Breast epithelium (tissue), 4 donors: ENCODE measurements around the gene UNC79. TPM values are rescaled to one million over a fixed set of nuclear protein-coding genes. Genes with fewer than 3 reads are reported as not detected.

ENCODE experiments used
- DNase-seq, 2 donors: peaks; one replicate each; pipeline ENCODE4 v3.0.0-alpha.2; 2019; ENCODE audit warnings: low spot score in 2 of 2
- H3K27ac ChIP-seq, 2 donors: fragments of 200-600 bp; sonication (generic) in 1 of 2; one replicate each; pipeline ENCODE4 v1.5.1; 2016 to 2019; ENCODE audit warnings: mild to moderate bottlenecking in 1 of 2
- H3K27me3 ChIP-seq, 2 donors: fragments of 200-600 bp; sonication (generic) in 1 of 2; one replicate each; pipeline versions ENCODE4 v1.5.1 to v1.6.0; 2017 to 2019; ENCODE audit warnings: control low read depth in 1 of 2, mild to moderate bottlenecking in 1 of 2
- H3K36me3 ChIP-seq: fragments of 200-600 bp; one replicate; pipeline ENCODE4 v1.5.1; 2019
- H3K4me1 ChIP-seq, 2 donors: fragments of 200-600 bp; sonication (generic); one replicate each; pipeline ENCODE4 v1.5.1; 2016 to 2019; ENCODE audit warnings: control low read depth in 1 of 2
- H3K4me3 ChIP-seq, 3 donors: fragments of 200-600 bp; sonication (generic); 1 replicate in 2 of 3; 2 replicates in 1 of 3; pipeline ENCODE4 v1.5.1; 2016 to 2019; ENCODE audit warnings: mild to moderate bottlenecking in 3 of 3, moderate library complexity in 2 of 3
- H3K9me3 ChIP-seq, 2 donors: fragments of 200-600 bp; sonication (generic) in 1 of 2; one replicate each; pipeline ENCODE4 v1.5.1; 2016 to 2019; ENCODE audit warnings: control low read depth in 1 of 2
- POLR2A ChIP-seq: fragments of 450-650 bp; IDR thresholded peaks from one replicate; pipeline ENCODE4 v1.6.1; 2016; ENCODE audit warnings: antibody characterized with exemption, mild to moderate bottlenecking, moderate library complexity
- POLR2AphosphoS5 ChIP-seq, 3 donors: sonication (generic); formaldehyde crosslinking; IDR thresholded peaks; one replicate each; pipeline ENCODE4 v1.6.1; 2017; ENCODE audit warnings: antibody characterized with exemption in 3 of 3
- intact Hi-C: fragments of 100-400 bp; cut with DNase I; formaldehyde crosslinking; loops from one replicate; pipeline ENCODE4 v1.15.1; 2023; ENCODE audit warnings: low total_unique reads
- total RNA-seq, 3 donors: library from RNA; depleted of rRNA; stranded (reverse); fragments of >200 nt; gene quantifications; one replicate each; pipeline ENCODE4 v1.1.0, GENCODE V29; 2016
- TF ChIP-seq, protein P1 (sequence below), 3 donors: fragments of 450-650 bp; IDR thresholded peaks; one replicate each; pipeline ENCODE4 v1.5.1; 2016 to 2017; ENCODE audit warnings: antibody characterized with exemption in 3 of 3, mild to moderate bottlenecking in 3 of 3, moderate library complexity in 3 of 3

UNC79 gene
- total RNA-seq, 3 donors from 2014 or later = 0.29 to 0.32 TPM; not detected in 1

DNA sequence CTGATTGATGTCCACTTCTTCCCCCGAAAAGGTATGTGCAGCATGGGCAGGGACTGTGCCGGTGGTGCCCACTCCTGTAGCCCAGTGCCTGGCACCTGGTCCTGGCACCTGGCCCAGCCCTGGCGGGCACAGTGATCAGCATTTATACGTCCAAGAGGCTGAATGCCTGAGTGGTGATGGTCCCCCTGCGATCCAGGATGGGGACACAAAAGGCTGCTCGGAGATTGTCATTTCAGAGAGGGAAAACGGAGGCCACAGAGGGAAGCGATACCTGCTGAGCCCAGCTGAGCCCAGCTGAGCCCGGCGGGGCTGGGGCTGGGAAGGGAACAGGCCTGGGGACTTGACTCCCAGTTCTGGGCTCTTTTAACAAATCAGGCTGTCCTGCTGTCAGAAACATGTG lies 301.8 kb downstream of the UNC79 start:
- TF ChIP-seq POLR2A (no peak), POLR2AphosphoS5 (IDR thresholded peaks at IDR 0.05) (no peak)
- TF ChIP-seq, protein P1, sequence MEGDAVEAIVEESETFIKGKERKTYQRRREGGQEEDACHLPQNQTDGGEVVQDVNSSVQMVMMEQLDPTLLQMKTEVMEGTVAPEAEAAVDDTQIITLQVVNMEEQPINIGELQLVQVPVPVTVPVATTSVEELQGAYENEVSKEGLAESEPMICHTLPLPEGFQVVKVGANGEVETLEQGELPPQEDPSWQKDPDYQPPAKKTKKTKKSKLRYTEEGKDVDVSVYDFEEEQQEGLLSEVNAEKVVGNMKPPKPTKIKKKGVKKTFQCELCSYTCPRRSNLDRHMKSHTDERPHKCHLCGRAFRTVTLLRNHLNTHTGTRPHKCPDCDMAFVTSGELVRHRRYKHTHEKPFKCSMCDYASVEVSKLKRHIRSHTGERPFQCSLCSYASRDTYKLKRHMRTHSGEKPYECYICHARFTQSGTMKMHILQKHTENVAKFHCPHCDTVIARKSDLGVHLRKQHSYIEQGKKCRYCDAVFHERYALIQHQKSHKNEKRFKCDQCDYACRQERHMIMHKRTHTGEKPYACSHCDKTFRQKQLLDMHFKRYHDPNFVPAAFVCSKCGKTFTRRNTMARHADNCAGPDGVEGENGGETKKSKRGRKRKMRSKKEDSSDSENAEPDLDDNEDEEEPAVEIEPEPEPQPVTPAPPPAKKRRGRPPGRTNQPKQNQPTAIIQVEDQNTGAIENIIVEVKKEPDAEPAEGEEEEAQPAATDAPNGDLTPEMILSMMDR (IDR thresholded peaks at IDR 0.05) = no peak
- Histone ChIP-seq H3K27me3 (no peaks in the 10 kb centered on the region), H3K27ac (no peak overlapping the region), H3K36me3 (no peaks in the 10 kb centered on the region), H3K4me3 (no peak overlapping the region), H3K9me3 (no peaks in the 10 kb centered on the region), H3K4me1 (no peaks in the 10 kb centered on the region)
- DNase-seq = no peak
- intact Hi-C loops = no loop called here

DNA sequence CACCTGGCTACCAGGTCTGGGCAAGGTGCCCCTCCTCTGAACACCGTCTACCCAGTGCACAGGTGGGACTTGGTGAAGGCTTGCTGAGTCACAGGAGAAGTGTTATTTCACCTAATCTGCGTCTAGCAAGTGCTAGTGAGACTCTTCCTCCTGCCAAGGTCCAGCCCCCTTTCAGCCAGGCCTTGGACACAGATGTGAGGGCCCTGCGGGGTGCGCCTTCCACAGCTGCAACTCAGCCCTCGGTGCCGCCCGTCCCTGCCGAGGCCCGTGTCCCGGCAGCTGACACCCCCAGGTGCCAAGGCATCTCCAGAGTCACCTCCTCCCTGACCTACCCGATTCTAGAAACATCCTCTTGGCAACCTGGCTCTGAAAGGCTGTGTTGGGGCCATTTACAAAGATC lies 302.5 kb downstream of the UNC79 start:
- TF ChIP-seq POLR2AphosphoS5 (IDR thresholded peaks at IDR 0.05) (no peak), POLR2A (no peak)
- TF ChIP-seq, protein P1 (IDR thresholded peaks at IDR 0.05) = no peak
- intact Hi-C loops = no loop called here
- DNase-seq = no peak
- H3K4me1 ChIP-seq = no peaks in the 10 kb centered on the region
- no peaks in the 10 kb centered on the region for H3K27me3 ChIP-seq
- H3K4me3 ChIP-seq = no peak overlapping the region
- H3K27ac ChIP-seq = no peak overlapping the region
- no peaks in the 10 kb centered on the region for H3K36me3 ChIP-seq
- H3K9me3 ChIP-seq = no peaks in the 10 kb centered on the region

DNA sequence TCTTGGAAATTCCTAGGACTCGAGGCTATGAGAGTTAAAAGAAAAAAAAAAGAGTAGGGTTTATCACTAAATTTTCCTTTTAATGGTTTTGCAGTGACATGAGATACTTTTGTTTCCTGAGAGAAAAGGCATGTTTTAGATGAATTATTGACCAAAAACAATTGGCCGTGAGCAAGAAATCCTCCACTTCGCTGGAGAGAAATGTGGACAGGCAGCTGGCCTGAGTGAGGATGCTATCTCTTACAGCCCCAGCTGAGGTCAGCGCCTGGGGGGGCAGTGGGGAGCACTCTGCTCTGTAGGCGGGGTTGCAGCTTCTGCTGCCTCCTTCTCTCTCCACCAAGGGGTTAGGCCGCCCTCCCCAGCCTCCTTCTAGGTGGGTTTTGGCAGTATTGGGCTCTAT lies 302.9 kb downstream of the UNC79 start:
- no peak overlapping the region for H3K4me3 ChIP-seq
- H3K36me3 ChIP-seq = no peaks in the 10 kb centered on the region
- no peaks in the 10 kb centered on the region for H3K9me3 ChIP-seq
- H3K27ac ChIP-seq = no peak overlapping the region
- no peak for DNase-seq
- no peaks in the 10 kb centered on the region for H3K27me3 ChIP-seq
- no peak for TF ChIP-seq POLR2A
- no peak for TF ChIP-seq POLR2AphosphoS5 (IDR thresholded peaks at IDR 0.05)
- TF ChIP-seq, protein P1 (IDR thresholded peaks at IDR 0.05) = no peak
- no peaks in the 10 kb centered on the region for H3K4me1 ChIP-seq
- intact Hi-C loops = no loop called here

DNA sequence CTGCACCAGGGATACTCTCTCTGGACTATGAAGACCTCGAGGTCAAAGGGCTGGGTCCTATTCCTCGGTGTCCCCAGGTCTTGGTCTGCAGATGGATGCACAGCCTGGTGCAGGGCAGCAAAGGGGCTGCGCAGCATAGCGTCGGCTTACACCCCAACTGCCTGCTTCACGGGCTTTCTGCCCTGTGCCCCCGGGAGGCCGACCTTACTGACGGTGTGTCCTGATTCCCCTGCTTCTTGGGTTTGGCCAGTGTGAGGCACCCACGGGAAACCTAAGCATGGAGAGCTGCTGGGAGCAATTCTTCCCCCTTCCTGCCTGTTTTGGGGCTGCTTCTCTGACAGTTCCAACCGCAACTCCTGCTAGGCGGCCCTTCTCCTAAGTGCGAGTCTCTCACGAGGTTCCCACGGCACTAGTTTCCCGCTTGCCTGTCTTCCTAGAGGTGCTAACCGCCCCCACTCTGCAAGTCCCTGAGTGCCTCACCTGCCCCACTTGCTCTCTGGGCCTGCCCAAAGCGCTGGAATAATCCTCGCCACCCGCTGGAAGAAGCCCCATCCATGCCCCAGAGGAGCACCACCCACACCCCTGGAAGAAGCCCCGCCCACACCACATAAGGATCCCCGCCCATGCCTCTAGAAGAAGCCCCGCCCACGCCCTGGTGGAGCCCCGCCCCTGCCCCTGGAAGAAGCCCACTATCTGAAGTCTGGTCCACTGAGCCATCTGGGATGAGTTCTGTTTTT lies 303.5 kb downstream of the UNC79 start:
- no peaks in the 10 kb centered on the region for H3K4me1 ChIP-seq
- intact Hi-C loops = no loop called here
- no peak for DNase-seq
- H3K9me3 ChIP-seq = no peaks in the 10 kb centered on the region
- no peaks in the 10 kb centered on the region for H3K36me3 ChIP-seq
- H3K27ac ChIP-seq = no peak overlapping the region
- TF ChIP-seq, protein P1 (IDR thresholded peaks at IDR 0.05) = no peak
- no peak for TF ChIP-seq POLR2A
- no peak for TF ChIP-seq POLR2AphosphoS5 (IDR thresholded peaks at IDR 0.05)
- H3K27me3 ChIP-seq = no peaks in the 10 kb centered on the region
- no peak overlapping the region for H3K4me3 ChIP-seq

DNA sequence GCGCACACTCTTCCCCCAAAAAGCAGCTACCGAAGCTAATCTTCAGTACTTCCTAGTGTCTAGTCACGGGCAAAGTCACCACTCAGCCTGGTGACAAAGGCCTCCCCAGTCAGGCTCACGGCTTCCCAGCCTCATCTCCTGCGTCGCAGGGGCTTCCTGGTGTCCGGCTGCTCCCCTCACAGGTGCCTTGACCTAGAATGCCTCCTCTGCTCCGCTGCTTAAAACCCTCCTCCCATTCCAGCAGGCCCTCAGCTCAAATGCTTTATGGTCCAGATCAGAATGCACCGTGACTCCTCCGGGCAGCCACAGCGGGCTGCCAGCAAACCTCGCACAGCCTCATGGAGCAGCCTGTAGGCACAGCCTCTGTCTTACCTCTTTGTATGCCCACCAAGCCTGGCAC lies 304.5 kb downstream of the UNC79 start:
- intact Hi-C loops = no loop called here
- no peaks in the 10 kb centered on the region for H3K36me3 ChIP-seq
- TF ChIP-seq, protein P1 (IDR thresholded peaks at IDR 0.05) = no peak
- TF ChIP-seq POLR2AphosphoS5 (IDR thresholded peaks at IDR 0.05) (no peak), POLR2A (no peak)
- no peaks in the 10 kb centered on the region for H3K4me1 ChIP-seq
- DNase-seq = no peak
- no peaks in the 10 kb centered on the region for H3K27me3 ChIP-seq
- no peak overlapping the region for H3K27ac ChIP-seq
- no peaks in the 10 kb centered on the region for H3K9me3 ChIP-seq
- no peak overlapping the region for H3K4me3 ChIP-seq
